ENCODE data around the gene MAP2K5.

MAP2K5 gene

GRCh38 chr15:67504796-67505195 lies 37.7 kb upstream of the MAP2K5 start:
- TF ChIP-seq, protein P1, sequence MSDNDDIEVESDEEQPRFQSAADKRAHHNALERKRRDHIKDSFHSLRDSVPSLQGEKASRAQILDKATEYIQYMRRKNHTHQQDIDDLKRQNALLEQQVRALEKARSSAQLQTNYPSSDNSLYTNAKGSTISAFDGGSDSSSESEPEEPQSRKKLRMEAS (IDR thresholded peaks at IDR 0.05), result no peak
- no peak for TF ChIP-seq CEBPB (IDR thresholded peaks at IDR 0.05)
- TF ChIP-seq TAF1 (IDR thresholded peaks at IDR 0.05; ENCODE audit: low read depth), result no peak
- no peak for TF ChIP-seq TCF12 (IDR thresholded peaks at IDR 0.05; ENCODE audit: low read depth)
- no peak for TF ChIP-seq EGR1 (IDR thresholded peaks at IDR 0.05)
- no peak for TF ChIP-seq RAD21 (IDR thresholded peaks at IDR 0.05; ENCODE audit: low read depth)

DNA sequence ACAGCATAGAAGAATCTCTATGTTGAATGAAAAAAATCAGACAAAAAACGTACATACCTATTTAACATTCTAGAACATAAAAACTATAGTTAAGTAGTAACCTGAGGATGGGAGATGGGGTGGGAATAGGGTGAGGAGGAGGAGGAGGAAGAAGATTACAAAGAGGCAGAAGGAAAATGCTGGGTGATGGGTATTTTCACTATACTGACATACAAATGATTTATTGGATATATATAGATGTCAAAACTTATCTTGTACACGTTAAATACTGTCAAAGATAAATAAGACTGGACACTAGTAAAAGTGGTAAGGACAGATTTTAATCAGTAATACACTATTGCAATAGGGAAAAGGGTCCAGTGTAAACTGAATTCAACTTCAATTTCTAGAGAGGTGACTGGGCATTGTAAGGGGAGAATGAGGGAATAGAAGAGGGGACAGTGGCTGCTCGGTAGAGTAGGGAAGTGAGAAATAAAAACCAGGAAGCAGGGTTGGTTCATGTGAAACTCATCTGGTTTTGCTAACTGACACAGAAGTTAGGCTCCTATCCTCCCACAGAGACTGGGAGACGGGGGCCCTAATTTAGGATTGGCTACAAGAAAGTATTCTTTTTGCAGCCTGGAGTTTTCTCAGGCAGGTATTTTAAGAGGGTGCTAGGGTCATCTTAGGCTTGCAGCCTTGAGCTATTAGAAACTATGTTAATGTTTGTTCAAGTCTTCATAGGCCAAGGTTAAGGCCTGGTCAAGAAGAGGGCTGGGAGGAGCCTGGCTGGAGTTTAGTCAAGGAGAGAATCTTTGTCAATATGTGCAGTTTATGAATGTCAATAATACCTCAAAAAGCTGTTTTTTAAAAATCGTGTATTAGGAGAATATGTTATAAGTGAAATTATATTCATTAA lies 36.6 kb upstream of the MAP2K5 start:
- TF ChIP-seq FOXM1 (IDR thresholded peaks at IDR 0.05; ENCODE audit: borderline replicate concordance, low read depth) (no peak), CREB1 (IDR thresholded peaks at IDR 0.05; ENCODE audit: low read depth) (no peak), TEAD4 (IDR thresholded peaks at IDR 0.05) (no peak), CEBPB (IDR thresholded peaks at IDR 0.05) (no peak), NFIC (IDR thresholded peaks at IDR 0.05) (no peak), EGR1 (IDR thresholded peaks at IDR 0.05) (no peak), REST (IDR thresholded peaks at IDR 0.05; ENCODE audit: low read depth) (no peak), RAD21 (IDR thresholded peaks at IDR 0.05; ENCODE audit: low read depth) (no peak), EP300 (IDR thresholded peaks at IDR 0.05; ENCODE audit: borderline replicate concordance) (no peak), ZBTB7A (IDR thresholded peaks at IDR 0.05; ENCODE audit: low read depth) (no peak), TAF1 (IDR thresholded peaks at IDR 0.05; ENCODE audit: low read depth) (no peak), YY1 (IDR thresholded peaks at IDR 0.05; ENCODE audit: low read depth) (no peak), TCF12 (IDR thresholded peaks at IDR 0.05; ENCODE audit: low read depth) (no peak)
- TF ChIP-seq, protein P2, sequence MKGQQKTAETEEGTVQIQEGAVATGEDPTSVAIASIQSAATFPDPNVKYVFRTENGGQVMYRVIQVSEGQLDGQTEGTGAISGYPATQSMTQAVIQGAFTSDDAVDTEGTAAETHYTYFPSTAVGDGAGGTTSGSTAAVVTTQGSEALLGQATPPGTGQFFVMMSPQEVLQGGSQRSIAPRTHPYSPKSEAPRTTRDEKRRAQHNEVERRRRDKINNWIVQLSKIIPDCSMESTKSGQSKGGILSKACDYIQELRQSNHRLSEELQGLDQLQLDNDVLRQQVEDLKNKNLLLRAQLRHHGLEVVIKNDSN (IDR thresholded peaks at IDR 0.05), result no peak
- TF ChIP-seq, protein P1 (IDR thresholded peaks at IDR 0.05), result no peak

DNA sequence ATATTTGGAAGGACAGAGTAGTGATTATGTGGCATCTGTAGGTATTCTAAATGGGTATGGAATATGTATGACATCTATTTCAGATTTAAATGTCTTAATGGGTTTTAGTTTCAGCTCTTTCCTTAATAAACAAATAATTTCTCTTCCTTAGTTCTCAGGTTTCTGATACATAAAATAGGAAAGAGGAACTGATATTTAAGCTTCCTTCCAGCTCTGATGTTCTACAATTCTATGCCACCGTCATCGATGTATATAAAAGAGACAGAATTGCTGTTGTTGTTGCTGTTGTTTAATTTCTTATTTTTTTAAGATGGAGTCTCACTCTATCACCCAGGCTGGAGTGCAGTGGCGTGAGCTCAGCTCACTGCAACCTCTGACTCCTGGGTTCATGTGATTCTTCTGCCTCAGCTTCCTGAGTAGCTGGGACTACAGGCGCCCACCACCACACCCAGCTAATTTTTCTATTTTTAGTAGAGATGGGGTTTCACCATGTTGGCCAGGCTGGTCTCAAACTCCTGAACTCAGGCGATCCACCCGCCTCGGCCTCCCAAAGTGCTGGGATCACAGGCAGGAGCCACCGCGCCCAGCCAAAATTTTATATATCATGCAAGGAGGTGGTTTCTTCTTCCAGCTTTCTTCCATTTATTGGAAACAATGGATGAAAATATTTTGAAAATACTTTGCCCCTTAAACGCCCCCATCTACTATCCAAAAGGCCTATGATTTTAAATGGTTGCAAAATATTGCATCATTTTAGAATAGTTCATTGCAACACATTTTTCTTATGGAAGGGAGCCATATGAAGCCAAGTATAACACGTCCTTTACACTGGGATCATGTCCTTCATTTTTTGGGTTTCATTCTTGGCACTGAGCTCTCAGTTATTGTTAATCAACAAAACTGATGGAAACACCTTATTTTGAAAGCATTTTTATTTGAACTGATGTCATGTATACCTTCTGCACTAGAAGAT lies 35.4 kb upstream of the MAP2K5 start:
- TF ChIP-seq CEBPB (IDR thresholded peaks at IDR 0.05) (peak; percentile 25; the same call in 1 of the 2 replicates), CREB1 (IDR thresholded peaks at IDR 0.05; ENCODE audit: low read depth) (no peak)

GRCh38 chr15:67508407-67508806 lies 34.1 kb upstream of the MAP2K5 start:
- TF ChIP-seq YY1 (IDR thresholded peaks at IDR 0.05; ENCODE audit: low read depth) (no peak), EGR1 (IDR thresholded peaks at IDR 0.05) (no peak)

GRCh38 chr15:67509918-67510317 lies 32.6 kb upstream of the MAP2K5 start:
- TF ChIP-seq NFIC (IDR thresholded peaks at IDR 0.05) (no peak), TAF1 (IDR thresholded peaks at IDR 0.05; ENCODE audit: low read depth) (no peak), TCF12 (IDR thresholded peaks at IDR 0.05; ENCODE audit: low read depth) (no peak), CEBPB (IDR thresholded peaks at IDR 0.05) (no peak), TEAD4 (IDR thresholded peaks at IDR 0.05) (no peak), CREB1 (IDR thresholded peaks at IDR 0.05; ENCODE audit: low read depth) (no peak)
- TF ChIP-seq, protein P2 (IDR thresholded peaks at IDR 0.05), result no peak

DNA sequence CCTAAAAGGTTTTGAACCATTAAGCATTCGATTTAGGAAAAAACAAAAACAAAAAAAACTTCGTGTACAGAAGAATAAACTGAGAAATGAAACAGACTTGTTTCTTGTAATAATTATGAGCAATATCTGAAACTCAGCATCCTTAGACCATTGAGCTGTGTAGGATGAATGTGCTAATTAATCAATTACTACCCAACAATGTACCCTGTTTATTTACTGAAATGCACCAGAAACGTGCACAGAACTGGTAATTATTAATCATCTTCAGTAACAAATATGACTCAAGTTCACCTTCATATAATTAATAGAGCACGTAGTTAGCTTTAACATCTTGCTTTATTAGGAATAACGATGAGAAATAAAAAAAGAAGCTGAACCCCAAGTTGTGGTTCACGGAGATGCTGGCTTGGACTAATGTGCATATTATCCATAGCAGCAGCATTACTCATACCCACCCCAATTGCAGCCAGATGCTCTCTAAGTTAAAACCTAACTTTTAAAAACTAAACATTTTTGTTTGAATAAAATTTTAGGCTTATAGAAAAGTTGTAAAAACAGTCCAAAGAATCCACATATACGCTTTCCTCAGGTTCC lies 31.8 kb upstream of the MAP2K5 start:
- TF ChIP-seq REST (IDR thresholded peaks at IDR 0.05; ENCODE audit: low read depth) (no peak), EP300 (IDR thresholded peaks at IDR 0.05; ENCODE audit: borderline replicate concordance) (no peak), ZBTB7A (IDR thresholded peaks at IDR 0.05; ENCODE audit: low read depth) (no peak)
- TF ChIP-seq, protein P2 (IDR thresholded peaks at IDR 0.05), result no peak
- TF ChIP-seq, protein P1 (IDR thresholded peaks at IDR 0.05), result no peak
